CD8-positive, alpha-beta memory T cell (primary cell): ENCODE measurements around the gene GDPD3. TPM values are rescaled to one million over a fixed set of nuclear protein-coding genes. Genes with fewer than 3 reads are reported as not detected.
A peak's percentile ranks its signal among the peaks of the same experiment; 100 is the strongest.
"Not testable (repeated sequence)": the region's sequence is repeated elsewhere in the genome, so short reads cannot be mapped to it uniquely, and the experiment has no call there.

Experiments used
- CTCF ChIA-PET: fragments of 350-600 bp; sonication (Branson Sonifier 250); formaldehyde crosslinking; loops from one replicate; lab custom pipeline; 2021; ENCODE audit warnings: antibody characterized with exemption; lab: Charles Lee
- POLR2A ChIA-PET: fragments of 350-600 bp; sonication (Branson Sonifier 250); formaldehyde crosslinking; loops from one replicate; lab custom pipeline; 2021; ENCODE audit warnings: antibody characterized with exemption; lab: Charles Lee
- DNase-seq, 5 donors: peaks; one replicate each; pipeline versions ENCODE4 v3.0.0 to v3.0.0-alpha.2; 2020 to 2022; ENCODE audit warnings: mixed read lengths in 1 of 5
- H3K27ac ChIP-seq: one replicate; pipeline ENCODE4 v1.7.0; 2013; ENCODE audit warnings: low read depth, mild to moderate bottlenecking, low read length, moderate library complexity
- H3K27me3 ChIP-seq: 2 replicates; pipeline ENCODE4 v1.7.0; 2013; ENCODE audit warnings: low read length, mild to moderate bottlenecking; ENCODE audit not compliant: insufficient read depth, poor library complexity, severe bottlenecking
- H3K36me3 ChIP-seq: 2 replicates; pipeline ENCODE4 v1.7.0; 2013; ENCODE audit warnings: mild to moderate bottlenecking, low read length, moderate library complexity; ENCODE audit not compliant: insufficient read depth
- H3K4me1 ChIP-seq: 2 replicates; pipeline ENCODE4 v1.7.0; 2013; ENCODE audit warnings: mild to moderate bottlenecking, low read length, moderate library complexity; ENCODE audit not compliant: insufficient read depth
- H3K4me3 ChIP-seq: 2 replicates; pipeline ENCODE4 v1.7.0; 2013; ENCODE audit warnings: mild to moderate bottlenecking, low read length
- H3K9me3 ChIP-seq: 2 replicates; pipeline ENCODE4 v1.7.0; 2013; ENCODE audit warnings: mild to moderate bottlenecking, low read length
- H3K27ac Mint-ChIP-seq, 8 donors: one replicate each; pipeline ENCODE4 v1.8.0; 2020 to 2021; ENCODE audit warnings: mixed read lengths in 8 of 8, mild to moderate bottlenecking in 6 of 8, inconsistent platforms in 3 of 8, moderate library complexity in 3 of 8
- H3K27me3 Mint-ChIP-seq, 2 donors: one replicate each; pipeline ENCODE4 v1.8.0; 2020 to 2021; ENCODE audit warnings: mixed read lengths in 2 of 2, mild to moderate bottlenecking in 1 of 2, moderate library complexity in 1 of 2
- H3K36me3 Mint-ChIP-seq, 3 donors: one replicate each; pipeline ENCODE4 v1.8.0; 2020 to 2021; ENCODE audit warnings: mixed read lengths in 3 of 3, inconsistent platforms in 1 of 3, mild to moderate bottlenecking in 1 of 3
- H3K4me1 Mint-ChIP-seq, 3 donors: one replicate each; pipeline ENCODE4 v1.8.0; 2020 to 2021; ENCODE audit warnings: mixed read lengths in 3 of 3, inconsistent platforms in 1 of 3, mild to moderate bottlenecking in 1 of 3
- H3K4me3 Mint-ChIP-seq, 7 donors: one replicate each; pipeline ENCODE4 v1.8.0; 2020 to 2021; ENCODE audit warnings: mixed read lengths in 7 of 7, mild to moderate bottlenecking in 6 of 7, moderate library complexity in 4 of 7, inconsistent platforms in 2 of 7
- H3K9me3 Mint-ChIP-seq, 5 donors: one replicate each; pipeline ENCODE4 v1.8.0; 2020 to 2022; ENCODE audit warnings: mixed read lengths in 5 of 5, mild to moderate bottlenecking in 3 of 5, moderate library complexity in 2 of 5, inconsistent platforms in 1 of 5
- polyA plus RNA-seq: library from polyadenylated mRNA; unstranded; fragments of 300-500 nt; fragmentation: Illumina TruSeq; gene quantifications from one replicate; pipeline ENCODE4 v1.2.3, GENCODE V29; 2021
- total RNA-seq, 2 experiments: library from RNA; stranded (reverse); gene quantifications; one replicate each; pipeline ENCODE4 v1.2.3, GENCODE V29; 2021

The GDPD3 gene
- total and polyA plus RNA-seq, 3 experiments from 2014 or later = 4.7 to 5.3 TPM; not detected in 1

DNA sequence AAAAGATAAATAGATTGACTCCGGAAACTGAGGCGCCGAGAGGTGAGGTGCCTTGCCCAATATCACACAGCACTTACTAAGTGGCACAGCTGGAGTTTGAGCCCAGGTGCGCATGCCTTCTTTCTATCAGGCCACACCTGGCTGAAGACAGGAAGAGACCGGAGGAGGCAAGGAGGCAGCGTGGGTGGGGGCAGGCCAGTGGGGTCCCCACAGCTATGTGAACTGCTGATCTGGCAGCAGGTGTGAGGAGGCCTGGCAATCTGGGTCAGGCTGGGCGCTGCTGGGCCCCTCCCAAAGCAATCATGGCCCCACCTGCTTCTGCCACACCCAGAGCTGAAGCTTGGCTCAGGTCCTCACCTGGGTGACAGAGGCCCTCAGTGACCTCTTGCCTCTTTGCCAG lies 1.9 kb upstream of the GDPD3 start:
- no peak overlapping the region for H3K27ac ChIP-seq
- Mint-ChIP-seq H3K27ac (peak overlapping the region in 7 of 8 donors; percentile 54 to 94 (median 84)), H3K4me1 (peaks cover 15 to 32% (median 18%) of the 10 kb centered on the region in 3 donors)

GRCh38 chr16:30114833-30115232 lies 1.5 kb upstream of the GDPD3 start:
- CTCF ChIA-PET = interaction anchor here (0.7 to 2.0 kb wide), 3 partner anchors 9 to 40 kb away, joined by 3 to 4 read pairs (median 3); no protein-coding TSS in a partner anchor
- peaks cover 4 to 60% (median 7%) of the 10 kb centered on the region in 3 donors for H3K36me3 Mint-ChIP-seq
- H3K4me3 ChIP-seq, DNase-seq, H3K9me3 ChIP-seq, H3K36me3 ChIP-seq, H3K27me3 ChIP-seq, H3K27me3 Mint-ChIP-seq, H3K9me3 Mint-ChIP-seq, H3K27ac ChIP-seq: not testable (repeated sequence)
- POLR2A ChIA-PET = interaction anchor here (0.7 to 1.2 kb wide), 3 partner anchors 11 to 280 kb away, joined by 3 to 5 read pairs (median 4); partner anchors contain the start of gene YPEL3
- peak overlapping the region in 3 of 7 donors; percentile 45 to 76 (median 49) for H3K4me3 Mint-ChIP-seq
- H3K4me1 ChIP-seq = peaks cover 19% of the 10 kb centered on the region
- H3K27ac Mint-ChIP-seq = peak overlapping the region in 7 of 8 donors; percentile 54 to 94 (median 84)
- peaks cover 12 to 28% (median 14%) of the 10 kb centered on the region in 3 donors for H3K4me1 Mint-ChIP-seq

More for the DNA sequence above, 1.9 kb upstream of the GDPD3 start:
- no peaks in the 10 kb centered on the region for H3K9me3 ChIP-seq
- peaks cover 9% of the 10 kb centered on the region for H3K36me3 ChIP-seq
- Mint-ChIP-seq H3K27me3 (no peaks in the 10 kb centered on the region), H3K9me3 (no peaks in the 10 kb centered on the region), H3K4me3 (peak overlapping the region in 3 of 7 donors; percentile 45 to 76 (median 49)), H3K36me3 (peaks cover 4 to 59% (median 7%) of the 10 kb centered on the region in 3 donors)
- no peak overlapping the region for H3K4me3 ChIP-seq
- ChIA-PET POLR2A (interaction anchor here (0.6 to 1.2 kb wide), 4 partner anchors 10 to 280 kb away, joined by 3 to 5 read pairs (median 4); partner anchors contain the start of gene YPEL3), CTCF (interaction anchor here (0.7 to 1.2 kb wide), 2 partner anchors 22 to 40 kb away, joined by 3 read pairs; no protein-coding TSS in a partner anchor)
- H3K27me3 ChIP-seq = no peaks in the 10 kb centered on the region
- DNase-seq = peak in 1 of 5 donors; percentile 18
- H3K4me1 ChIP-seq = peaks cover 19% of the 10 kb centered on the region

DNA sequence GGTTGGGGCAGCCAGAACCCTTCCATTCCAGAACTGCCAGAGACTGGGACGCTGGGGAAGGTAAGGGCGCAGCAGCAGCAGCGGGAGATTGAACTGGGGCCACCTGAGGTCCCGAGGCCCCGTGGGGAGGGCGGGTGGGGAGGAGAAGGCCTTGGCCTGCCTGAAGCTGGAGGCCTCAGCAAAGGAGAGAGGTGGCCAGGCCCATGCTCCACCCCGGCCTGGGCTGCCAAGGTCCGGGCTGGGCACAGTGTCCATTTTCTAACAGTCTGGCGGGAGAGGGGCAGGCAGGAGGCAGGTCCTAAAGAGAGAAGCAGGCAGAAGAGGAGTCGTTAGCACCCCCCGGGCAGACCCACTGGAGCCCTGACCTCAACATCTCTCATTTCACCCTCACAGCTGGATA lies 1.1 kb upstream of the GDPD3 start:
- H3K4me1 Mint-ChIP-seq = peaks cover 12 to 25% (median 12%) of the 10 kb centered on the region in 3 donors
- H3K4me1 ChIP-seq = peaks cover 19% of the 10 kb centered on the region
- H3K27ac ChIP-seq = no peak overlapping the region
- H3K36me3 ChIP-seq = peaks cover 4% of the 10 kb centered on the region
- CTCF ChIA-PET = interaction anchor here (1.2 to 2.4 kb wide), 3 partner anchors 9 to 295 kb away, joined by 3 to 5 read pairs (median 4); no protein-coding TSS in a partner anchor
- H3K27me3 Mint-ChIP-seq = no peaks in the 10 kb centered on the region
- H3K4me3 ChIP-seq = no peak overlapping the region
- POLR2A ChIA-PET = no interaction called here
- H3K27me3 ChIP-seq = no peaks in the 10 kb centered on the region
- no peak overlapping the region for H3K4me3 Mint-ChIP-seq
- DNase-seq = no peak
- peaks cover 4 to 60% (median 6%) of the 10 kb centered on the region in 3 donors for H3K36me3 Mint-ChIP-seq
- H3K9me3 ChIP-seq = no peaks in the 10 kb centered on the region
- peak overlapping the region in 5 of 8 donors; percentile 24 to 94 (median 86) for H3K27ac Mint-ChIP-seq
- H3K9me3 Mint-ChIP-seq = no peaks in the 10 kb centered on the region

- no peak for DNase-seq
- peaks cover 12 to 21% (median 12%) of the 10 kb centered on the region in 3 donors for H3K4me1 Mint-ChIP-seq
- Histone ChIP-seq H3K27me3 (no peaks in the 10 kb centered on the region), H3K27ac (no peak overlapping the region), H3K36me3 (no peaks in the 10 kb centered on the region), H3K4me3 (no peak overlapping the region), H3K4me1 (peaks cover 19% of the 10 kb centered on the region), H3K9me3 (no peaks in the 10 kb centered on the region)
- peaks cover 3 to 56% (median 4%) of the 10 kb centered on the region in 3 donors for H3K36me3 Mint-ChIP-seq
- H3K4me3 Mint-ChIP-seq = no peak overlapping the region
- H3K27me3 Mint-ChIP-seq = no peaks in the 10 kb centered on the region
- peak overlapping the region in 2 of 8 donors; percentile 74 to 75 for H3K27ac Mint-ChIP-seq
- ChIA-PET CTCF (interaction anchor here (0.9 to 4.6 kb wide), 5 partner anchors 10 to 296 kb away, joined by 3 to 22 read pairs (median 5); partner anchors contain the start of gene TBX6), POLR2A (no interaction called here)
- H3K9me3 Mint-ChIP-seq = no peaks in the 10 kb centered on the region
These were observed 485 bp upstream of the GDPD3 start for GRCh38 chr16:30113711-30114333.

DNA sequence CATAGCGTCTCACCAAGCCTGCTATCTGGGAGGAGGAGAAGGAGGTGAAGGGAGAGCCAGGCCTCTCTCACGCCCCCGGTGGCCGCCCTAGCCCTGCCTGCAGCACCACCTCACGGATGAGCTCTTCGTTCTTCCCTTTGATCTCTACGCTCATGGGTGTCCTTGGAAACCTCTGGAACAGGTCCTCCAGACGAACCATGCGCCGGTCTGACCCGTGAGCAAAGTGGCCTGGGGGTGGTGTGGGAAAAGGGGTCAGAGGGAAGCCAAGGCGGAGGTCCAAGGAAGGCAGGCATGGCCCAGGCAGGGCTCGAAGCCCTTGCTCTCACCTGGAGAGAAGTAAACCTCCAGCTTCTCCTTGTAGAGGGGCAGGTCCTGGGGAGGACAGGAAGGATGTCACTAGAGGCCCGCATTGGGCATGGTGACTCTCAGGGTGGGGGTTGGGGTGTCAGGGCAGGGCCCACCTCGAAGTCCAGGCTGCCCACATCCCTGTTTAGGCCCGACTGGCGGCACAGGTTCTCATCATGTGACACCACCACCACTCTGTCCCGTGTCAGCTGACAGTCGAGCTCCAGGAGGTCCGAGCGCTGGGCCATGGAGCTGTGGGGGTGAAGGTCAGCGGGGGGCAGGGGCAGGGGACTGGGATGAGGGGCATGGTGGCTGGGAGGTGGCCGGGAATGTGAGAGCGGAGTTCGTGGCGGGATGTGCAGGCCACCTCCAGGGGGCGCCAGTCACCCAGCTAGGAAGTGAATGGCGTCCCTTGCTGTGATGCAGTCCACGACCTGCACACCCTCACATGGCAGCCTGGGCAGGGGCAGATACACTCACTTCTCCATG lies 923 bp downstream of the GDPD3 start:
- Mint-ChIP-seq H3K4me3 (no peak overlapping the region), H3K4me1 (peaks cover 12 to 21% (median 12%) of the 10 kb centered on the region in 3 donors), H3K27ac (no peak overlapping the region), H3K9me3 (no peaks in the 10 kb centered on the region), H3K27me3 (no peaks in the 10 kb centered on the region), H3K36me3 (peaks cover 3 to 57% (median 4%) of the 10 kb centered on the region in 3 donors)
- H3K27ac ChIP-seq = no peak overlapping the region
- H3K4me3 ChIP-seq = no peak overlapping the region
- CTCF ChIA-PET = interaction anchor here (0.9 to 4.6 kb wide), 11 partner anchors 11 to 297 kb away, joined by 3 to 22 read pairs (median 4); partner anchors contain the start of genes ALDOA, CORO1A and TBX6
- POLR2A ChIA-PET = interaction anchor here (0.6 kb wide), 2 partner anchors 13 to 17 kb away, joined by 3 to 4 read pairs; partner anchors contain the start of gene YPEL3
- no peaks in the 10 kb centered on the region for H3K27me3 ChIP-seq
- DNase-seq = peak in 4 of 5 donors; percentile 25 to 65 (median 36)
- no peaks in the 10 kb centered on the region for H3K36me3 ChIP-seq
- peaks cover 19% of the 10 kb centered on the region for H3K4me1 ChIP-seq
- no peaks in the 10 kb centered on the region for H3K9me3 ChIP-seq

GRCh38 chr16:30110661-30111060 lies 2.7 kb downstream of the GDPD3 start:
- POLR2A ChIA-PET = no interaction called here

DNA sequence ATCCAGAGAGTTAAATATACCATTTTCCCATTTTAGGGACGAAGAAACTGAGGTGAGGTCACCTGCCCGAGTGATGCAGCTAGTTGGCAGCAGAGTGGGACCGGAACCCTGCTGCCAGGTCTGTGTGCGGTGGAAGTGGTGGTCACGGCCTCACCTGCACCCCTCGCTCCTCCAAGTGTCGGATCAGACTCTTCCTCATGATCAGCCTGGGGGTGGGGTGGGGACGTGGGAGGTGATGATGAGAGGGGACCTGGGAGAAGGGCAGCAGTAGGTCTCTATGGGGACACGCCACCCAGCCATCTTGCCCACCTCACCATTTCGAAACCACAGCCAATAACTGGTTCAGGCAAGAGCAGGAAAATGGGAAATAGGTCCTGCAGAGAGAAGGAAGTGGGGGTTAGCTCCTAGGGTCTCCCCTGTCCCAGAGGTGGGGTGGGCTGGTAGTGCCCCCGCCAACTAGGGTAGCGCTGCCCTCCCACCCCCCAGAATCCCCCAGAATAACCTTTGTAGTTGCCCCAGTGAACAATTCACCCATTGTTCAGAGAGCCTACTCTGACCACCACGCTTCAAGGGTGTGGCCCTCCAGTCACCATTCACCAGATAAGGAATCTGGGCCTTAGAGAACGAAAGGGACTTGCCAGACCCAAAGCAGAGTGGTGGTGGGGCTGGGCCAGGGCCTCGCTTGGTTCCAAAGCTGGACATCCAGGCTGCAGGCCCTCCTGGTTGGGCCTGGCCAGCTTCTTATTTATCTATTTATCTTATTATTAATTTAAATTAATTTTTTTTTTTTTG lies 5.1 kb downstream of the GDPD3 start:
- Histone ChIP-seq H3K27me3 (no peaks in the 10 kb centered on the region), H3K36me3 (no peaks in the 10 kb centered on the region), H3K4me3 (no peak overlapping the region), H3K27ac (no peak overlapping the region), H3K9me3 (no peaks in the 10 kb centered on the region), H3K4me1 (peaks cover 4% of the 10 kb centered on the region)
- Mint-ChIP-seq H3K27ac (no peak overlapping the region), H3K36me3 (peaks cover 9 to 51% (median 9%) of the 10 kb centered on the region in 3 donors), H3K27me3 (no peaks in the 10 kb centered on the region), H3K9me3 (no peaks in the 10 kb centered on the region), H3K4me1 (peaks cover 0 to 5% (median 1%) of the 10 kb centered on the region in 3 donors), H3K4me3 (no peak overlapping the region)
- DNase-seq = no peak
- POLR2A ChIA-PET = no interaction called here
- CTCF ChIA-PET = no interaction called here

More at GRCh38 chr16:30110661-30111060, 2.7 kb downstream of the GDPD3 start:
- no peaks in the 10 kb centered on the region for H3K27me3 Mint-ChIP-seq
- peaks cover 16% of the 10 kb centered on the region for H3K4me1 ChIP-seq
- no peaks in the 10 kb centered on the region for H3K27me3 ChIP-seq
- H3K36me3 ChIP-seq = no peaks in the 10 kb centered on the region
- H3K9me3 Mint-ChIP-seq = no peaks in the 10 kb centered on the region
- DNase-seq = no peak
- H3K4me1 Mint-ChIP-seq = peaks cover 12 to 21% (median 12%) of the 10 kb centered on the region in 3 donors
- no peak overlapping the region for H3K4me3 Mint-ChIP-seq
- no peak overlapping the region for H3K27ac ChIP-seq
- peaks cover 3 to 50% (median 4%) of the 10 kb centered on the region in 3 donors for H3K36me3 Mint-ChIP-seq
- H3K9me3 ChIP-seq = no peaks in the 10 kb centered on the region
- H3K27ac Mint-ChIP-seq = peak overlapping the region in 1 of 8 donors; percentile 92
- H3K4me3 ChIP-seq = no peak overlapping the region
- CTCF ChIA-PET = interaction anchor here (1.4 to 4.6 kb wide), 2 partner anchors 18 to 299 kb away, joined by 4 to 22 read pairs; partner anchors contain the start of gene TBX6
